Measurements from ENCODE around the gene THBD. TPM values are rescaled to one million over a fixed set of nuclear protein-coding genes. Genes with fewer than 3 reads are reported as not detected.

Gene THBD
- total RNA-seq, 1 donor: 0.36 TPM

DNA sequence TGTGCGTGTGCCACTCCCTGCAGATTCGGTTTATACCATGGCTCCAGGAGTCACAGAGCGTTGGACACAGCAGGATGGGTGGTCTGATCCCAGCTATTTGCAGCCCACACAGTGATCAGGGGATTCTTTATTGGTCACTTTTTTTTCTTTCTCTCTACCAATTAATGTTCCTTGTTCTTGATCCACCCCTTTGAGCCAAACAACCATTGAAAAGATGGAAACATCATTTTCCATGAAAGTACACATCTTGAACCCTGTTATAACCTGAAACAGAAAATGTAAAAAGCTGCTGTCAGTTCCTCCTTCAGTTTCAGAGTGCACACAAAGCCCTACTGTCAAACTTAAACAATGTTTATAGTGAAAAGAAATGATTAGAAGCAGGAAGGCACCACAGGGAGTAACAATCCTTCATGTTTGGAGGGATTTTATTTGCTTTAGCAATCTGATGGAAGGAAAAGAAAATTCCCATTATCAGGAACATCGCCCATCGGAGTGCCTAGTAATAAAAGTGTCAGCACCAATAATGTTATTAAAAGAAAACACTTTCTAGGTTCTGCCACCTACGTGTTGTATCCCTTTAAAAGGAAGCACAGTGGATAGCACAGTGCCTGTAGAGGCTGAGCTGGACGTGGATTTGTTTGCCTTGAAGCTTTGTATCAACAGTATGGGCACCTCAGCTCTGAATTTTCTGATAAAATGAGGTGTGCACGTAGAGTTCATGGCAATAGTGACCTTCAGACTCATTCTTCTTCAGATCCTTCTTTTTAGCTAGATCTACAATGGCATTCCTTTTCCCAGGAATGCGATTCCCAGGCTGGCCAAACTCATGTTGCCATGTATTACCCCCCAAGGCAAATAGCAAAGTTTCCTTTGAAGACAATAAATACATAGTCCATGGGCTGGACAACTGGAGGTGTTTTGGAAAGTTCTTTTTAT, 16.1 kb upstream of the THBD start:
- DNase-seq (ENCODE audit: insufficient read length, low spot score, missing footprints): no peak
- Histone ChIP-seq H3K27me3 (ENCODE audit: insufficient read depth, low read length) (no peaks in the 10 kb centered on the region), H3K9me3 (ENCODE audit: low read depth, low read length) (no peaks in the 10 kb centered on the region), H3K4me1 (ENCODE audit: insufficient read depth, low read length) (peaks cover 16% of the 10 kb centered on the region), H3K27ac (ENCODE audit: low read depth, low read length) (no peak overlapping the region), H3K36me3 (ENCODE audit: insufficient read depth, low read length) (no peaks in the 10 kb centered on the region), H3K4me2 (ENCODE audit: insufficient read depth, low read length) (no peak overlapping the region), H2AFZ (ENCODE audit: low read length) (no peak overlapping the region), H3K79me2 (ENCODE audit: insufficient read depth, low read length) (no peaks in the 10 kb centered on the region), H4K20me1 (ENCODE audit: insufficient read depth, low read length) (no peaks in the 10 kb centered on the region), H3K4me3 (ENCODE audit: insufficient read depth, low read length) (no peak overlapping the region)
- TF ChIP-seq, protein P1, sequence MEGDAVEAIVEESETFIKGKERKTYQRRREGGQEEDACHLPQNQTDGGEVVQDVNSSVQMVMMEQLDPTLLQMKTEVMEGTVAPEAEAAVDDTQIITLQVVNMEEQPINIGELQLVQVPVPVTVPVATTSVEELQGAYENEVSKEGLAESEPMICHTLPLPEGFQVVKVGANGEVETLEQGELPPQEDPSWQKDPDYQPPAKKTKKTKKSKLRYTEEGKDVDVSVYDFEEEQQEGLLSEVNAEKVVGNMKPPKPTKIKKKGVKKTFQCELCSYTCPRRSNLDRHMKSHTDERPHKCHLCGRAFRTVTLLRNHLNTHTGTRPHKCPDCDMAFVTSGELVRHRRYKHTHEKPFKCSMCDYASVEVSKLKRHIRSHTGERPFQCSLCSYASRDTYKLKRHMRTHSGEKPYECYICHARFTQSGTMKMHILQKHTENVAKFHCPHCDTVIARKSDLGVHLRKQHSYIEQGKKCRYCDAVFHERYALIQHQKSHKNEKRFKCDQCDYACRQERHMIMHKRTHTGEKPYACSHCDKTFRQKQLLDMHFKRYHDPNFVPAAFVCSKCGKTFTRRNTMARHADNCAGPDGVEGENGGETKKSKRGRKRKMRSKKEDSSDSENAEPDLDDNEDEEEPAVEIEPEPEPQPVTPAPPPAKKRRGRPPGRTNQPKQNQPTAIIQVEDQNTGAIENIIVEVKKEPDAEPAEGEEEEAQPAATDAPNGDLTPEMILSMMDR (IDR thresholded peaks at IDR 0.05; ENCODE audit: extremely low read depth, low read depth, low read length): no peak

DNA sequence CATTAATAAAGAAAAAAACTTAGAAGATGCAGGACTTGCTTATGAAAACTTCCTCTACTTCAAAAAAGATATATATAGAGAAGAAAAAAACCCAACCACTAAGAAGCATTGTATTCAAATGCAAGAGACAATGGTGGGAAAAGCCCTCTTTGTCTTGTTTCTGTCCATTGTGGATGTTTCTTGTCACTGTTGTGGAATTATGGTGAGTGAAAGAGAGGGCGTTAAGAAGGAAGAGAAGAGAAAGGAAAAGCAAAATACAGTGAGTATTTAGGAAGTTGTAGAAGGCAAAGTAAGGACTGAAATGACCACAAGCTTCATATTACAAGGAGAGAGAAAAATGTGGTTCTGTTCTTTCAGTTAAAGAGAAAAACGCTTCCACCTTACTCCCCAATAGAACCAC, 14.1 kb upstream of the THBD start:
- no peaks in the 10 kb centered on the region for H3K79me2 ChIP-seq (ENCODE audit: insufficient read depth, low read length)
- no peak overlapping the region for H3K4me2 ChIP-seq (ENCODE audit: insufficient read depth, low read length)
- TF ChIP-seq, protein P1 (IDR thresholded peaks at IDR 0.05; ENCODE audit: extremely low read depth, low read depth, low read length): no peak
- H3K9me3 ChIP-seq (ENCODE audit: low read depth, low read length): no peaks in the 10 kb centered on the region
- no peaks in the 10 kb centered on the region for H3K36me3 ChIP-seq (ENCODE audit: insufficient read depth, low read length)
- H3K27ac ChIP-seq (ENCODE audit: low read depth, low read length): no peak overlapping the region
- no peak overlapping the region for H3K4me3 ChIP-seq (ENCODE audit: insufficient read depth, low read length)
- DNase-seq (ENCODE audit: insufficient read length, low spot score, missing footprints): no peak
- H4K20me1 ChIP-seq (ENCODE audit: insufficient read depth, low read length): no peaks in the 10 kb centered on the region
- no peak overlapping the region for H2AFZ ChIP-seq (ENCODE audit: low read length)
- peaks cover 16% of the 10 kb centered on the region for H3K4me1 ChIP-seq (ENCODE audit: insufficient read depth, low read length)
- H3K27me3 ChIP-seq (ENCODE audit: insufficient read depth, low read length): no peaks in the 10 kb centered on the region

DNA sequence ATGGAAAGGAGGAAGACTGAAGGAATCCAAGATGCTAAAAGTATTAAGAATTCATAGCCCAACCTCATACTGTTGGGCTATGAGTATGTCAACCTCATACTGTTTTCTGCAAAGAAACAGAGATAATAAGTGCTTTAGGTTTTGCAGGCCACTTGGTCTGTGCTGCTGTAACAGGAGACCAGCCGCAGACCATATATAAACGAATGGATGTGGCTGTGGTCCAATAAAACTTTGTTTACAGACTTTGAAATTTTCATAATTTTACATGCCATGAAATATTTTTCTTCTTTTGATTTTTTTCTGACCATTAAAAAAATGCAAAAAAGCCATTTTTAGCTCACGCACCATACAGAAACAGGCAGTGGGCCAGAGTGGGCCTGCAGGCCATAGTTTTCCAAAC, 13.7 kb upstream of the THBD start:
- H3K9me3 ChIP-seq (ENCODE audit: low read depth, low read length): no peaks in the 10 kb centered on the region
- no peak overlapping the region for H3K4me3 ChIP-seq (ENCODE audit: insufficient read depth, low read length)
- H3K27me3 ChIP-seq (ENCODE audit: insufficient read depth, low read length): no peaks in the 10 kb centered on the region
- TF ChIP-seq, protein P1 (IDR thresholded peaks at IDR 0.05; ENCODE audit: extremely low read depth, low read depth, low read length): no peak
- H3K79me2 ChIP-seq (ENCODE audit: insufficient read depth, low read length): no peaks in the 10 kb centered on the region
- DNase-seq (ENCODE audit: insufficient read length, low spot score, missing footprints): no peak
- H4K20me1 ChIP-seq (ENCODE audit: insufficient read depth, low read length): no peaks in the 10 kb centered on the region
- no peaks in the 10 kb centered on the region for H3K36me3 ChIP-seq (ENCODE audit: insufficient read depth, low read length)
- H3K4me2 ChIP-seq (ENCODE audit: insufficient read depth, low read length): no peak overlapping the region
- no peak overlapping the region for H2AFZ ChIP-seq (ENCODE audit: low read length)
- H3K27ac ChIP-seq (ENCODE audit: low read depth, low read length): no peak overlapping the region
- H3K4me1 ChIP-seq (ENCODE audit: insufficient read depth, low read length): peaks cover 16% of the 10 kb centered on the region

DNA sequence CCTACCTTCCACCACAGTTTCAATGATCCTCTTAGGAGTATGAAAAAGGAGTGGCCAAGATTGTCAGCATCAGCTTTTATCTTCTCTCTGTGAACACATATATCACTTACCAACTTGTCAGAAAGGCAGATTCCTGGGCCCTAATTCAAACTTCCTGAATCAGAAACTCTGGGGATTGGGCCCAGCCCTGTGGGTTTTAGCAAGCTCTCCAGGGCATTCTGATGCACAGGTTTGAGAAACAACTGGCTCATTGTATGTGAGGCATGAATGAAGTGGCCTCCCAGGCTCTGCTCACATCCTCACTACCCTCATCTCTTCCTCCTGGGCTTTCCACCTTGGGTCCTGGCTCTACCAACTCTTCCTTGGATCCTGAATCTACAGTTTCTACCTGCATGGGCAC, 13.2 kb upstream of the THBD start:
- Histone ChIP-seq H3K27ac (ENCODE audit: low read depth, low read length) (no peak overlapping the region), H4K20me1 (ENCODE audit: insufficient read depth, low read length) (no peaks in the 10 kb centered on the region), H3K4me2 (ENCODE audit: insufficient read depth, low read length) (no peak overlapping the region), H3K27me3 (ENCODE audit: insufficient read depth, low read length) (no peaks in the 10 kb centered on the region), H3K4me1 (ENCODE audit: insufficient read depth, low read length) (peaks cover 16% of the 10 kb centered on the region), H3K4me3 (ENCODE audit: insufficient read depth, low read length) (no peak overlapping the region), H3K79me2 (ENCODE audit: insufficient read depth, low read length) (no peaks in the 10 kb centered on the region), H3K9me3 (ENCODE audit: low read depth, low read length) (no peaks in the 10 kb centered on the region), H2AFZ (ENCODE audit: low read length) (no peak overlapping the region), H3K36me3 (ENCODE audit: insufficient read depth, low read length) (no peaks in the 10 kb centered on the region)
- TF ChIP-seq, protein P1 (IDR thresholded peaks at IDR 0.05; ENCODE audit: extremely low read depth, low read depth, low read length): no peak
- no peak for DNase-seq (ENCODE audit: insufficient read length, low spot score, missing footprints)
